GM19023 (cell line): ENCODE measurements around the gene MCOLN2.
"Not testable (repeated sequence)": the region's sequence is repeated elsewhere in the genome, so short reads cannot be mapped to it uniquely, and the experiment has no call there.

Experiments used
- ATAC-seq: cut with Tn5 transposase; IDR thresholded peaks from one replicate; pipeline ENCODE4 v1.9.1; 2021; ENCODE audit warnings: mild to moderate bottlenecking, moderate library complexity; ENCODE audit not compliant: unreplicated experiment

The MCOLN2 gene

DNA sequence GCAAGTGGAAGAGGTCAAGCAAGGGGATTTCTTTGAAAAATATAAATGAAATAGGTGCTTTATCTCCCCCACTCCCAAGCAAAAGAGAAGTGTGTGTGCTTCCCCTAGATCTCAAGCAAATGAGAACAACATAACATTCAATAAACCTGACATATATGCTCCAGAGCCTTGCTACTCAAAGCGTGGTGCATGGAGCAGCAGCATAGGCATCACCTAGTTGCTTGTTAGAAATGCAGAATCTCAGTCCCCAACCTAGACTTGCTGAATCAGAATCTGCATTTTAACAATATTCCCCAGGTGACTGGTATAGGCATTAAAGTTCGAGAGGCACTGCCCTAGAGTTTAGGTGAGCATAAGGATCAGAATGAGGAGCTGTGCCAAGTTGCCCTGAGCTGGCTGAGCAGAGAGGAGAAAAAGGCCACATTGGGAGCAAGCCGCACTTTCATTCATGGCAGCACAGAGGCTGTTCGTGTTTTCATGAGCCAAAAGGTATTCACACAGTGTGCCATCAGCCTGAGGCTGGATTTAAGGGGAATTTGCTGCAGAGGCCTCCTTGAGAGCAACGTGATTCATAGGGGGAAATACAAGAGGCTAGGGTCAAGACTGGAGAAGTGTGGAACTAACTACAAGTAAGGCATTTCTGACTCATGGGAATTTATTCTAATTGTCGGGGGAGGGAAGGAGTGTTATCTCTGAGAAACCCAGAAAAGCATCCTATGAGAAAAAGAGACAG, 89.7 kb downstream of the MCOLN2 start:
- ATAC-seq: no peak

- ATAC-seq: not testable (repeated sequence)
Measured at GRCh38 chr1:84902727-84903126, 94.2 kb downstream of the MCOLN2 start.

DNA sequence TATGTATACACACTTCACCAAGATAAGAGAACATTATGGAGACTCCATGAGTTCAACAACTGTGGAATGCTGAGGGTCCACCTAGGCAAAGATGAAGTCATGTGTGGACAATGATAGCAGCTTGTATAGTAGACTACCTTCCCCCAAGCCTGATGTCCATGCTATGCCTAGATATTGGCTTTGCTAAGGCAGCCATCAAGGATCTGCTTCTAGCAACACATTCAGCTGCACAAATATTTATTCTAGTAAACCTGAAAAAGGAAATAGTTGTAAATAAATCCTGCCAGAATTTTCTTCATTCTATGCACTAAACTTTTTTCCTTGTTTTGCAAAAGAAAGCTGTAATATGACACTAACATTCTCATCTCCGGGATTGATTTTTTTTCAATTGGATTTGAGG, 96.9 kb downstream of the MCOLN2 start:
- no peak for ATAC-seq

GRCh38 chr1:84896279-84896678, 100.6 kb downstream of the MCOLN2 start:
- ATAC-seq: no peak

- no peak for ATAC-seq
Measured at GRCh38 chr1:84892705-84893618, 104.0 kb downstream of the MCOLN2 start, which contains the start of gene LPAR3. LPAR3 (minus strand) TSS chr1:84893206; CDS start chr1:84866120, 27,086 bp downstream.

DNA sequence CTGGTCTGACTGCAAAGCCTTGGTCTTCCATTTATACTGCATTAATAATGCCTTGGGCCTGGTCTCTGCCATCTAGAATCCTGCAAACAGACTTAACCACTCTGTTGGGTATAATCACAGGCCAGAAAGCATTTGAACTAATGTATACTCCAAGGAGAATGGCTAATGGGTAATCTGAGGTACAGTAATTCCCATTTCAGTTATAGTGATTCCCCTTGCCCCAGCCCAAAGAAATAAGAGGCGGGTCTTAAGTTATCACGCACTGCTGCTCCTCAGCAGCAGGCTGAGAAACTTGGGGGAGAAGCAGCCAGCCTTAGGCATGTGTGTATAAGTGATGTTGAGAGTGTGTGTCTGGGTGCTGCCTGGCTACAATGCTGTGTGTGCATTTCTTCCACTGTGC, 106.3 kb downstream of the MCOLN2 start:
- ATAC-seq: no peak

DNA sequence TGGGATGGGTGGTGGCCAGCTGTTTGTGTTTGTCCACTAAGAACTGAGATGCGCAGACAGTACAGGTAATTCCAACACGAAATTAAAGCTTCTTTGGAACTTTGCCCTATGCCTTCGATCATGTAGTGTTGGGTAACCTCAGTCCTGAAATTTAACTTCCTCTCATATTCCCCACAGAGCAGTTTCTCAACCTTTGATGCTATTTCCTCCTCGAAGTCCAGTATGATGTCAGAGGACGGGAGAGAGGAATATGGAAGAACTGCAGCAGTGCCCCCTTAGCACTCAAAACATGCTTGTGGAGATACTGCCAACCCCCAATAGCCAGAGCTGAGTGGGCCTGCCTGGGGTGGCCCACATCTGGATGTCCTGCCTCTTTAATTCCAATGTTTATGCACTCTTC, 107.5 kb downstream of the MCOLN2 start:
- no peak for ATAC-seq

DNA sequence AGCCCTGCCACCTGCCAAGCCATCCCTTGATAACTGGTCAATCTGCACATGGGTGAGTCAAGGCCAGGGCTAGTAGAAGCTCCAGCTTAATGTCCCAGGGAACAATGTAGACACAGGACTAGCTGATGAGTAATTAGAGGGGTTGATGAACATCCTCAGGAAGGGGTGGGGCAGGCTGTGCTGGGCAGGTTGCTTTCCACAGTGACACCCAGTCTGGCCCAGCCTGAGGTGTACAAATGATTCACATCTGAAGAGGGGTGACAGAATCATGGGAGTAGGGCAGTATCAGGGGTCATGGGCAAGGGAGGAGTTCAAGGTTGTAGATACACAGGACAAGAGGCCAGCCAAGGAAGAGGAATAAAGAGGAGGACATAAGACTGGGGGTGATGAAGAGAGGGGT, 108.2 kb downstream of the MCOLN2 start:
- no peak for ATAC-seq

GRCh38 chr1:84887261-84887934, 109.5 kb downstream of the MCOLN2 start:
- ATAC-seq: no peak

DNA sequence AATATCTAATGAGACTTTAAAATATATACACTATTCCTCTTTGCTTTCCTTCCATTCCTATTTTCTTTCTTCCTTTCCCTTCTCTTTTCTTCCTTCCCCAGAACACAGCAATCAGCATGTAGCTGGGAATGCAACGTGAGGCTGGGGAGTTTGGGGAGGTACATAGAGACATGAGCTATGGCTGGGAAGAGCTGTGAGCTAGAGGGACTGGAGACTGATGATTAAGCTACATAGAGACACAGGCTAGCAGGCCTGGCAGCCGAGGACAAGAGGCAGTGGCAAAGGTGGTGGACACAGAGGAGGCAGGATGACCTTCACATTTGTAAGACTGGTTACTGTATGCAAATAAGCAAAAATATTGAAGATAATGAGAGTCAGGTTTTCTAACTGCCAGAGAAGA, 111.4 kb downstream of the MCOLN2 start:
- ATAC-seq: no peak

GRCh38 chr1:84884671-84885389, 112.1 kb downstream of the MCOLN2 start:
- no peak for ATAC-seq

GRCh38 chr1:84883286-84883685, 113.6 kb downstream of the MCOLN2 start:
- no peak for ATAC-seq

DNA sequence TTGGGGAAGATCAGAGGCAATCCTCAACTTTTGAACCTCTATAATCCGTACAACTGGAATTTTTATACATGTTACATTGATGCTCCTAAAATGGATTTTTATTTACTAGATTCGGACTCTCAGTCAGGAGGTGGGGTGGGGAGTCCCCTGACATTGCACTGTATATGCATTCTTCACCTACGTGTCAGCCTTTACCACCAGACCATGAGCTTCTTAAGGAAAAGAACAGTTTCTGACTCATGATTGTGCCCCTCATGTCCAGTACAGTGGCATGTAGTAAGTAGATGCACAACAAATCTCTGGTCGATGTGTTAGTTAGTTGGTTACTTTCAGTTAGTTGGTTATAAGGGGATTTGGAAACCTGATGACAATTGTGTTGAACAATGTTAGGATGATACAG, 119.3 kb downstream of the MCOLN2 start:
- no peak for ATAC-seq

DNA sequence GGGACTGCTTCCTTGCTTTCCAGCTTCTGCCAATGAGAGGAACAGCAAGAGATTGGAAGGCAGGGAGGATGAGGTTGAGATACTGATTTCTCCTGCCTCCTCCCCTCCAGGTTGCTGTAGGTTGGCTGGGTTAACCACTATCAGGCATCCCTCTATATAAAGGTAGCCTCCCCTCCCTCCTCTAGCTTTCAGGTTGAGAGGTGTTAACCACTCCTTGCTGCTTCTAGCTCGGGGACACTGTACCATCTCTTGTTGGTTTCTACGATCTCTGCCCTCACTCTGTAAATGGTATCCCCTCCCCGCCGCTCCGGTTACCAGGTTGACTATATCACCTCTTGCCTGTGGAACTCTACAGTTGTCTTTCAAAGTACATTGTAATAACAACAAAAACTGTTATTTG, 120.6 kb downstream of the MCOLN2 start:
- ATAC-seq: no peak
